ENCODE results near the gene CD59.

DNA sequence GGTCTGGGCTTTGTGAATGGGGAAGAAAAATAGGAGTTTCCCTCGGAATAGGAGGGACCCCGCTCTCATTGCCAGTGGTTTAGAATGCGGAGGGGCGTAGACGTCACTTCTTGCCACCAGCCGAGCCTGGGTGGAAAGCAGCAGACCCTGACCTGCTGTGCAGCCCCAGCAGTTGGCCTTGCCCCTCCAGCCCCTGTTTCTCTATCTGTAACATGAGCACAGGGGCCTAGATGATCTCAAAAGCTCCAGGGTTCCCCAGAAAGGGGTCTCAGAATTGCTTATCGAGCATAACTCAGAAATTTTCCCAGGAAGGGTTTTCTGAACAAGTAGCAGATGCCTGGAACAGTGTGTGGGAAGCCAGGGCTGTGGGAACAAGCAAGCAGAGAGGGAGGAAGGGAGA, 79.5 kb downstream of the CD59 start:
- TF ChIP-seq CTCF (IDR thresholded peaks at IDR 0.05): no peak
- TF ChIP-seq POLR2A (IDR thresholded peaks at IDR 0.05): no peak
- no peak for TF ChIP-seq EP300 (IDR thresholded peaks at IDR 0.05)

Data from tibial nerve (tissue), 4 donors.